Measurements from ENCODE around the gene CFAP141.

The CFAP141 gene

GRCh38 chr1:154222918-154223317, 16.8 kb upstream of the CFAP141 start:
- H3K9me3 ChIP-seq (ENCODE audit: severe bottlenecking) = peaks cover 2% of the 10 kb centered on the region
- H3K4me3 ChIP-seq (ENCODE audit: low read depth, low read length) = no peak overlapping the region
- no peak for TF ChIP-seq CTCF (IDR thresholded peaks at IDR 0.05; ENCODE audit: low read depth, low read length)
- H3K27me3 ChIP-seq (ENCODE audit: insufficient read depth, low read depth, severe bottlenecking) = no peaks in the 10 kb centered on the region
- H3K36me3 ChIP-seq = peaks cover 88% of the 10 kb centered on the region
- DNase-seq = no peak
- H3K27ac ChIP-seq = no peak overlapping the region

GRCh38 chr1:154222518-154222917, 16.4 kb upstream of the CFAP141 start:
- Histone ChIP-seq H3K4me3 (ENCODE audit: low read depth, low read length) (no peak overlapping the region), H3K9me3 (ENCODE audit: severe bottlenecking) (peaks cover 2% of the 10 kb centered on the region), H3K27me3 (ENCODE audit: insufficient read depth, low read depth, severe bottlenecking) (no peaks in the 10 kb centered on the region), H3K36me3 (peaks cover 88% of the 10 kb centered on the region), H3K27ac (no peak overlapping the region)
- DNase-seq = no peak
- no peak for TF ChIP-seq CTCF (IDR thresholded peaks at IDR 0.05; ENCODE audit: low read depth, low read length)

- Histone ChIP-seq H3K4me3 (ENCODE audit: low read depth, low read length) (peak overlapping the region; percentile 94), H3K27ac (peak overlapping the region; percentile 96), H3K27me3 (ENCODE audit: insufficient read depth, low read depth, severe bottlenecking) (no peaks in the 10 kb centered on the region), H3K9me3 (ENCODE audit: severe bottlenecking) (peaks cover 2% of the 10 kb centered on the region), H3K36me3 (peaks cover 88% of the 10 kb centered on the region)
- TF ChIP-seq CTCF (IDR thresholded peaks at IDR 0.05; ENCODE audit: low read depth, low read length) = no peak
- peak; percentile 87 for DNase-seq
These were observed 15.3 kb upstream of the CFAP141 start for GRCh38 chr1:154221278-154222001.

- Histone ChIP-seq H3K27me3 (ENCODE audit: insufficient read depth, low read depth, severe bottlenecking) (no peaks in the 10 kb centered on the region), H3K9me3 (ENCODE audit: severe bottlenecking) (peaks cover 2% of the 10 kb centered on the region), H3K36me3 (peaks cover 88% of the 10 kb centered on the region), H3K4me3 (ENCODE audit: low read depth, low read length) (peak overlapping the region; percentile 94), H3K27ac (peak overlapping the region; percentile 96)
- no peak for TF ChIP-seq CTCF (IDR thresholded peaks at IDR 0.05; ENCODE audit: low read depth, low read length)
- no peak for DNase-seq
These were observed 14.8 kb upstream of the CFAP141 start for GRCh38 chr1:154220970-154221277.

GRCh38 chr1:154220071-154220969, 14.2 kb upstream of the CFAP141 start, which contains the start of gene UBAP2L:
Gene UBAP2L, plus strand, starts transcription at chr1:154220955. Its CDS starts 4,169 bp downstream, at chr1:154225124.
- TF ChIP-seq CTCF (IDR thresholded peaks at IDR 0.05; ENCODE audit: low read depth, low read length) = no peak
- peaks cover 83% of the 10 kb centered on the region for H3K36me3 ChIP-seq
- peak; percentile 100 for DNase-seq
- peak within 1 kb of the TSS; percentile 94 for H3K4me3 ChIP-seq (ENCODE audit: low read depth, low read length)
- H3K9me3 ChIP-seq (ENCODE audit: severe bottlenecking) = peaks cover 2% of the 10 kb centered on the region
- H3K27ac ChIP-seq = peak within 1 kb of the TSS; percentile 97
- H3K27me3 ChIP-seq (ENCODE audit: insufficient read depth, low read depth, severe bottlenecking) = no peaks in the 10 kb centered on the region

Data from WERI-Rb-1 (cell line).